ENCODE data around the gene COL27A1.
A peak's percentile ranks its signal among the peaks of the same experiment; 100 is the strongest.
"Not testable (repeated sequence)": the region's sequence is repeated elsewhere in the genome, so short reads cannot be mapped to it uniquely, and the experiment has no call there.

The COL27A1 gene

DNA sequence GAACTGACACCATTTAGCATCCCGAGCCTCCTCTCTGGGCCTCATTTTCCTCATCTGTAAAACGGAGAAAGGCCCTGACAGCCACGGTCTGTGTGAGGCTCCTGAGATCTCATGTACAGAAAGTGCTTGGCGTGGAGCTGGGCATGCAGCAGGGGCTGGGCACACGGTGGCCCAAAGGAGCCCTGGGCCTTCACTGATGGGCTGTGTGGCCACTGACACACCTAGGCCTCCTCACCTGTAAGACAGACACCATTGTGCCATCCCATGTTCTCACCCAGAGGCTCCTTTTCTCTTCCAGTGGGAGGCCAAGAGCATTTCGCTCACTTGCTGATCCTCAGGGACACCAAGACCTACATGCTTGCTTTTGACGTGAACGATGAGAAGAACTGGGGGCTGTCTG lies 169.2 kb downstream of the COL27A1 start:
- no peak for DNase-seq (ENCODE audit: low read depth)

DNA sequence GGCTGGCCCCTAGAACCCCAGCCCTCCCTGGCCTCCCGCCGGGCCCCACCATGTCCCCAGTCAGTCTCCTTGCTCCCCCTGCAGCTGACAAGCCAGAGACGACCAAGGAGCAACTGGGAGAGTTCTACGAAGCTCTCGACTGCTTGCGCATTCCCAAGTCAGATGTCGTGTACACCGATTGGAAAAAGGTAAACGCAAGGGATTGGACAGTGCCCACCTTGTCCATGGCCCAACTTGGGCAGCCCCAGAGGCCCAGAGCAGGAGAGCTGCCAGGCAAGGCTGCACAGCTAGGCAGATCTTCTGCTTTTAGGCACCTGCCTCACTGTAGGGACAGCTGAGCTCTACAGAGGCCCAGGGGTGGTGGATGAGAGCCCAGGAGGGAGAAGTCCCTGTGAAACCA lies 169.6 kb downstream of the COL27A1 start:
- DNase-seq (ENCODE audit: low read depth), result not testable (repeated sequence)

DNA sequence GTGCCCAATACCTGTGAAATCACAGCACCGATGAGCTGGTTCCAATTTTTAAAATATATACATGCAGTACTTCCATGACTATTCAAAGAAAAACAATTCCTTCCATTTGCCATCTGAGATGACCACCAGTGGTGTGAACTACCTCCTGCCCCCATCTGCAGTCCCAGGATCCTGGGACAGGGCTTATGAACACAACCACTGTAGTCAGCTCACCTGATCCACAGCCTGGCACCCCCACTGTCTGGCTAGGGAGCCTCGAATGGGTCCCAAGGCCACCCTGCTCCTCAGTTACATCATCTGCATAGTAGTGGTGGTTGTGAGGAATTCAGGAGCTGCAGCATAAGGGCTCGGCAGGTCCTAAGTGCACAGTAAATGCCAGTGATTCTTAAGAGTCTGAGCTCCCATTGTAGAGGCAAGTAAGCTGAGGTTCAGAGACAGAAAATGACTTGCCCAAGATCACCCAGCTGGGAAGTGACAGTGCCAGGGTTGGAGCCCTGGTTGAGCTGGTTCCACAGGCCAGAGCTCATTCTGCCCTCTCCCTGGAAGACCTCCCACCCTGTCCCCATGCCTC lies 170.4 kb downstream of the COL27A1 start:
- DNase-seq (ENCODE audit: low read depth), result not testable (repeated sequence)

- DNase-seq (ENCODE audit: low read depth), result no peak
These were observed 172.4 kb downstream of the COL27A1 start for GRCh38 chr9:114327749-114328148.

DNA sequence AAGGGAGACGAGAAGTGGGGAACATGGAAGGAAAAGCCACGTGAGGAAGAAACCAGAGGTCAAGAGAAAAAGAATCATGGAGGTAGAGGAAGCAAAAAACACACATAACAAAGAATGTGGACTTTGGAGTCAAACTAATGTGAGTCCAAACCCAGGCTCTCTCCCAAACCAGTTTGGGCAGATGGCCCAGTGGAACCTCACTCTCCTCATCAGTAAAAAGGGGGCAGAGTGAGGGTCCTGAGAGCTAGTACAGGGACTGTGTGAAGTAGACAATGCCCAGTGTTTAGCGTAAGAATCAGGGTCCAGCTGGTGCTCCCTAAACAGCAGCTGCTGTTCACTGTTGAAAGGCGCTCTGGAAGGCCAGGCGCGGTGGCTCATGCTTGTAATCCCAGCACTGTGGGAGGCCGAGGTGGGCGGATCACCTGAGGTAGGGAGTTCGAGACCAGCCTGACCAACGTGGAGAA lies 173.1 kb downstream of the COL27A1 start:
- DNase-seq (ENCODE audit: low read depth), result not testable (repeated sequence)

GRCh38 chr9:114328937-114329624 lies 173.7 kb downstream of the COL27A1 start:
- DNase-seq (ENCODE audit: low read depth), result not testable (repeated sequence)

GRCh38 chr9:114329625-114330022 lies 174.3 kb downstream of the COL27A1 start, which contains the start of gene ORM2:
ORM2 (plus strand) TSS chr9:114329869; CDS start chr9:114329905, 36 bp downstream.
- not testable (repeated sequence) for DNase-seq (ENCODE audit: low read depth)

GRCh38 chr9:114330636-114331035 lies 175.3 kb downstream of the COL27A1 start:
- no peak for DNase-seq (ENCODE audit: low read depth)

- DNase-seq (ENCODE audit: low read depth), result not testable (repeated sequence)
These were observed 176.2 kb downstream of the COL27A1 start for GRCh38 chr9:114331229-114332195.

- DNase-seq (ENCODE audit: low read depth), result not testable (repeated sequence)
These were observed 177.2 kb downstream of the COL27A1 start for GRCh38 chr9:114332474-114333040.

GRCh38 chr9:114333718-114334117 lies 178.4 kb downstream of the COL27A1 start:
- DNase-seq (ENCODE audit: low read depth), result not testable (repeated sequence)

- DNase-seq (ENCODE audit: low read depth), result no peak
These were observed 179.2 kb downstream of the COL27A1 start for GRCh38 chr9:114334490-114334889.

- DNase-seq (ENCODE audit: low read depth), result no peak
These were observed 180.4 kb downstream of the COL27A1 start for GRCh38 chr9:114335745-114336144.

DNA sequence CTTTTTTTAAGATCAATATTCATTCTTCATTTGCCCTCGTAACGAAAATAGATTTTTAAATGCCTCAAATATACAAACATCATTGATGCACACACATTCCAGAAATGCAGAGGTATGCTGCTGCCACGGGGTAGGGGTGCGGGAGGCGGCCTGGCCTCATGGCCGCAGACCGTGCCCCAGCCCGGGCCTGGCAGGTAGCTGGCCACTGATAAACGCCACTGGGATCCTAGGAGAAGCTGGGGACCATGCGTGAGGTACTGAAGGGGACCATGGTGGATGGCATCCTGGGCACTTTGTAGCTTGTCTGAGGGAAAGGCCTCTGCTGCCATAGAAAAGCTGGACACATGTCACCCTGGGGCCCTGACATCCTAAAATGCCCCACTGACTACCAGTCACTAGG lies 180.8 kb downstream of the COL27A1 start:
- no peak for DNase-seq (ENCODE audit: low read depth)

DNA sequence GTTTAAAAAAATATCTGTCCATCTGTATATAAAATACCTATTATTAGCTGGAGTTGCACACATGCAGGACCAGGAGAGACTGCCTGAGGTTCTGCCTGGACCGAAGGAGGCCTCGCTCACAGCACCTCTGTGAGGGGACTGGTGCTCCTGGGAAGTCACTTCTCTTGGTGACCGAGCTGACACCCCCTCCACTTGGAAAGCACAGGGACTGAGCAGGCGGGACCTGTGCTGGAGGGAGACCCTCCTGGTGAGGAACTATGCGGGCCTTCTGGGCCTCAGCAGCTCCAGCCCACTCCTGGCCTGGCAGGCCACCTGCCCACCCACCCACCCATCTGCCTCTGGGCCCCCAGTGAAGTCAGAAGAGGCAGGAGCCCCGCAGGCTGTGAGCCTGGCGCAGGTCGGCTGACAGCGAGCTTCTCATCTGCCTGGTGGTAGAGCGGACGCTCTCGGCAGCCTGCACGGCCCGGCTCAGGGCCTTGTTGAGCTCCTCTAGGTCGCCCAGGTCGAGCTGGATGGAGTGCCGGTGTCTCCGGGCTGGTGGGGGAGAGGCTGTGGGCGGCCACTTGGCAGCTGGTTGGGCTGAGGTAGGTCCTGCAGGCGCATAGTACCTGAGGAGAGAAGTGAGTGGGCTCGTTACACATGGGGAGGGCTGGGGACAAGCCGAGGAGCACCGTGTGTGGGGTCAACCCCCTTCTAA lies 181.5 kb downstream of the COL27A1 start:
- no peak for DNase-seq (ENCODE audit: low read depth)

DNA sequence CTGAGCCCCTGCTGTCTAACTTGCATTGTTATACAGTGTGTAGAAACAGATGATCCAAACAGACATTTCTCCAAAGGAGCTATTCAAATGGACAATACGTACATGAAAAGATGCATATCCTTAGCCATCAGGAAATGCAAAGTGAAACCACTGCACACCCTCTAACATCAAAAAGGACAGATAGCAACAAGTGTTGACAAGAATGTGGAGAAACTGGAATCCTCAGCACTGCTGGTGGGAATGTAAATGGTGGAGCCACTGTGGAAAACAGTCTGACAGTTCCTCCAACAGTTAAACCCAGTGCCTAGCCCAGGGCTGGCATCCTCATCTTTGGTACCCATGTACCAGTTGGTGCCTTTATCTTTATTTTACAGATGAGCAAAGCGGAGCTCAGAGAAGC lies 182.8 kb downstream of the COL27A1 start:
- DNase-seq (ENCODE audit: low read depth), result no peak

DNA sequence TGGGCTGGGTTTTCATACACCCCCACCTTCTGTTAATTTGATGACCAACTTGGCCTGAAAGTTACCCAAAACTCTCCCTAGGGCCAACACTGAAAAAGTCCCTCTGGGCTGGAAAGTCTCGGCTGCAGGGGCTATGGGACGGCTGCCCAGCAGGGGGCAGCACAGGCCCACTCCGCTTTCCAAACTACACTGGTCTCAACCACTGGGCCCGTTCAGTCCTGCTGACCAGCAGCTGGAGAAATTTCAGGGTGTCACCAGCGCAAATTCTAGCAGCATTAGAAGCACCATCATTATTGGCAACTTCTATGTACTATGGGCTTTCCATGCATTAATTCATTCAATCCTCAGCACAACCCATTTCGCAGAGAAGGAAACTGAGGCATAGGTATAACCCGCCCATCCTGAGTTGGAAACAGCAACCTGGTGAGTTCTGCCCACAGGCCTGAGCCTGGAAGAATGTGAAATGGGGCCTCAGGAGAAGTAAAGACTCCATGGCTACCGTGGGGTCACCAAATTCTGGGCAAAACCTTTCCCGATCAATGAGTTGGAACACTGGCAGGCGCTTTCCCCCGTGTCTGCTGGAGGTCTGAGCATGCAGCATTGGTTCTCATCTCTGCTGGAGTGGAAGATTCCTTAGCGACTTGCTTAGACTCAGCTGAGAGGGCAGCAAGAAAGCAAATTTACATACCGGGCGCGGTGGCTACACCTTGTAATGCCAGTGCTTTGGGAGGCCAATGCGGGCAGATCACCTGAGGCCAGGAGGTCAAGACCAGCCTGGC lies 184.0 kb downstream of the COL27A1 start:
- DNase-seq (ENCODE audit: low read depth), result peak; percentile 67

GRCh38 chr9:114341152-114341830 lies 186.0 kb downstream of the COL27A1 start:
- DNase-seq (ENCODE audit: low read depth), result no peak

- no peak for DNase-seq (ENCODE audit: low read depth)
These were observed 186.7 kb downstream of the COL27A1 start for GRCh38 chr9:114341991-114342390.
